ENCODE data around the gene RAPGEF6.
"Not testable (repeated sequence)": the region's sequence is repeated elsewhere in the genome, so short reads cannot be mapped to it uniquely, and the experiment has no call there.

Gene RAPGEF6

GRCh38 chr5:131406975-131407638, 227.9 kb downstream of the RAPGEF6 start:
- H3K4me3 Mint-ChIP-seq = no peak overlapping the region
- no peaks in the 10 kb centered on the region for H3K27me3 Mint-ChIP-seq (ENCODE audit: low read depth)
- peaks cover 12% of the 10 kb centered on the region for H3K4me1 Mint-ChIP-seq (ENCODE audit: low read depth)
- peaks cover 71% of the 10 kb centered on the region for H3K36me3 Mint-ChIP-seq (ENCODE audit: low read depth)
- H3K27ac Mint-ChIP-seq = no peak overlapping the region
- H3K9me3 Mint-ChIP-seq = peaks cover 15% of the 10 kb centered on the region

DNA sequence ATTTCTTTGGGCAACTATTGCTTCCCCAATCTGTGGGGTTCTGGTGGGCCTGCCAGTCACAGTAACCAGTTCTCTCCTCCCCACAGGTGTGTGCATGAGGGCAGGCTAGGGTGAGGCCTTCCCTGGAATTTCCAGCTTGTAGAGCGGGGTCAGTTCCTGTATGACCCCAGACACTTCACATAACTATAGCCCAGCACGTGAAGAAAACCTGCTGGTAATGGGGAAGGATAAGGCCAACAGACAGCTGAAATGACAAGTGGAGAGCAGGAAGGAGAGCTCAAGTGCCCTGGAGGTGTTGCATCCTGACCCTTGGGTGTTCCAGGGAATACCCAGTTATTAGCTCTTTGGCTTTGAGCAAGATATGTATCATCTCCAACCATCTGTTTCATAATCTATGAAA, 229.0 kb downstream of the RAPGEF6 start:
- peaks cover 73% of the 10 kb centered on the region for H3K36me3 Mint-ChIP-seq (ENCODE audit: low read depth)
- peaks cover 19% of the 10 kb centered on the region for H3K9me3 Mint-ChIP-seq
- peaks cover 12% of the 10 kb centered on the region for H3K4me1 Mint-ChIP-seq (ENCODE audit: low read depth)
- H3K4me3 Mint-ChIP-seq = no peak overlapping the region
- H3K27ac Mint-ChIP-seq = no peak overlapping the region
- no peaks in the 10 kb centered on the region for H3K27me3 Mint-ChIP-seq (ENCODE audit: low read depth)

DNA sequence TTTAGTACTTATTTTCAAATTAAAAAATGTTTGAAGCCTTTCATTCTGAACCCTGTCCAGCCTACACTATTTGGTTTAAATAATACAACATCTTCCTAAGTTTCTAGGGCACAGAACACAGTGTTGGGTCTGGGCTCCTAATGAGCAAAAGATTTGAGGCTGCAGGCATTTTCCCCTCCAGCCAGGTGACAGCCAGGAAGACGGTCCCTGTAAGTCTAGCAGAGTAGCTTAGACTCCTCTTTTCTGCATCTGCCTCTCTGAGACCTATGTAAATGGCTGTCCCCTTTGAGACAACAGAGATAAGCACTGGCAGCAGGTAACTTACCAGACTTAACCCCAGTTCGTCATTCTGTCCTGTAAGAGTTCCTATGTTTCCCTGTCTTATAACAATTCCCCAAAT, 229.4 kb downstream of the RAPGEF6 start:
- H3K36me3 Mint-ChIP-seq (ENCODE audit: low read depth) = peaks cover 73% of the 10 kb centered on the region
- peaks cover 23% of the 10 kb centered on the region for H3K9me3 Mint-ChIP-seq
- H3K4me1 Mint-ChIP-seq (ENCODE audit: low read depth) = peaks cover 12% of the 10 kb centered on the region
- H3K27me3 Mint-ChIP-seq (ENCODE audit: low read depth) = no peaks in the 10 kb centered on the region
- no peak overlapping the region for H3K4me3 Mint-ChIP-seq
- no peak overlapping the region for H3K27ac Mint-ChIP-seq

- Mint-ChIP-seq H3K27me3 (ENCODE audit: low read depth) (no peaks in the 10 kb centered on the region), H3K4me1 (ENCODE audit: low read depth) (peaks cover 42% of the 10 kb centered on the region), H3K36me3 (ENCODE audit: low read depth) (peaks cover 83% of the 10 kb centered on the region), H3K9me3 (peaks cover 19% of the 10 kb centered on the region), H3K27ac (peak overlapping the region; percentile 37), H3K4me3 (no peak overlapping the region)
Observed at GRCh38 chr5:131400585-131400984, 234.4 kb downstream of the RAPGEF6 start.

DNA sequence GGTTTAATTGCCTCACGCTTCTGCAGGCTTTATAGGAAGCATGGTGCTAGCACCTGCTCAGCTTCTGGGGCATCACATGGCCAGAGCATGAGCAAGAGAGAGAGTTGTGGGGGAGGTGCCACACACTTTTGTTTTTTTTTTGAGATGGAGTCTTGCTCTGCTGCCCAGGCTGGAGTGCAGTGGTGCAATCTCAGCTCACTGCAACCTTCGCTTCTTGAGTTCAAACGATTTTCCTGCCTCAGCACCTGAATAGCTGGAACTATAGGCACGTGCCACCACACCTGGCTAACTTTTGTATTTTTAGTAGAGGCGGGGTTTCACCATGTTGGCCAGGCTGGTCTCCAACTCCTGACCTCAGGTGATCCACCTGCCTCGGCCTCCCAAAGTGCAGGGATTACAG, 236.0 kb downstream of the RAPGEF6 start:
- H3K4me1 Mint-ChIP-seq (ENCODE audit: low read depth) = peaks cover 47% of the 10 kb centered on the region
- peaks cover 81% of the 10 kb centered on the region for H3K36me3 Mint-ChIP-seq (ENCODE audit: low read depth)

GRCh38 chr5:131396630-131397273, 238.3 kb downstream of the RAPGEF6 start:
- H3K4me1 Mint-ChIP-seq (ENCODE audit: low read depth) = peaks cover 69% of the 10 kb centered on the region
- H3K9me3 Mint-ChIP-seq = peaks cover 5% of the 10 kb centered on the region
- H3K4me3 Mint-ChIP-seq = peak overlapping the region; percentile 79
- H3K27me3 Mint-ChIP-seq (ENCODE audit: low read depth) = no peaks in the 10 kb centered on the region
- peak overlapping the region; percentile 97 for H3K27ac Mint-ChIP-seq
- peaks cover 81% of the 10 kb centered on the region for H3K36me3 Mint-ChIP-seq (ENCODE audit: low read depth)

More for the DNA sequence above, 236.0 kb downstream of the RAPGEF6 start:
- not testable (repeated sequence) for H3K4me3 Mint-ChIP-seq; H3K27me3 Mint-ChIP-seq (ENCODE audit: low read depth)
- Mint-ChIP-seq H3K27ac (peak overlapping the region; percentile 39), H3K9me3 (peaks cover 19% of the 10 kb centered on the region)

DNA sequence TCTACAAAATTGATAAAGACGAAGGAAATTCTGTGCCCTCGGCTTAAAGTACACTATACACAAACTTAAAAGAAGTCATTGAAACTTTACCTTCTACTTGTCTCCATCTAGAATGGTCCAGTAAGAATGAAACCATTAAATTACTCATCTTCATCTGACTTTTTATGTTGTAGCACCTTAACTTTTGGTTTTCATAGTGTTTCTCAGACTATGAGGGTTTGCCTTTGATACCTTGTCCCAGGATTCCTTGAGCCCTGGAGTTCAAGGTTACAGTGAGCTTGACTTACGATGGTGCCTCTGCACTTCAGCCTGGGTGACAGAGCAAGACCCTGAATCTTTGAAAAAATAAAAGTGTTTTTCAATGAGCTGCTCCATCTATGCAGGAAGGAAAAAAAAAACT, 239.0 kb downstream of the RAPGEF6 start:
- Mint-ChIP-seq H3K4me1 (ENCODE audit: low read depth) (peaks cover 73% of the 10 kb centered on the region), H3K9me3 (peaks cover 5% of the 10 kb centered on the region), H3K27ac (peak overlapping the region; percentile 97), H3K36me3 (ENCODE audit: low read depth) (peaks cover 84% of the 10 kb centered on the region), H3K27me3 (ENCODE audit: low read depth) (no peaks in the 10 kb centered on the region), H3K4me3 (peak overlapping the region; percentile 79)

- Mint-ChIP-seq H3K4me3 (peak overlapping the region; percentile 79), H3K36me3 (ENCODE audit: low read depth) (peaks cover 84% of the 10 kb centered on the region), H3K27ac (peak overlapping the region; percentile 97), H3K4me1 (ENCODE audit: low read depth) (peaks cover 78% of the 10 kb centered on the region), H3K9me3 (no peaks in the 10 kb centered on the region), H3K27me3 (ENCODE audit: low read depth) (no peaks in the 10 kb centered on the region)
Observed at GRCh38 chr5:131394128-131394527, 240.9 kb downstream of the RAPGEF6 start.

- no peaks in the 10 kb centered on the region for H3K9me3 Mint-ChIP-seq
- no peaks in the 10 kb centered on the region for H3K27me3 Mint-ChIP-seq (ENCODE audit: low read depth)
- H3K36me3 Mint-ChIP-seq (ENCODE audit: low read depth) = peaks cover 83% of the 10 kb centered on the region
- H3K27ac Mint-ChIP-seq = peak overlapping the region; percentile 97
- peak overlapping the region; percentile 79 for H3K4me3 Mint-ChIP-seq
- H3K4me1 Mint-ChIP-seq (ENCODE audit: low read depth) = peaks cover 77% of the 10 kb centered on the region
Observed at GRCh38 chr5:131393498-131393968, 241.5 kb downstream of the RAPGEF6 start.

DNA sequence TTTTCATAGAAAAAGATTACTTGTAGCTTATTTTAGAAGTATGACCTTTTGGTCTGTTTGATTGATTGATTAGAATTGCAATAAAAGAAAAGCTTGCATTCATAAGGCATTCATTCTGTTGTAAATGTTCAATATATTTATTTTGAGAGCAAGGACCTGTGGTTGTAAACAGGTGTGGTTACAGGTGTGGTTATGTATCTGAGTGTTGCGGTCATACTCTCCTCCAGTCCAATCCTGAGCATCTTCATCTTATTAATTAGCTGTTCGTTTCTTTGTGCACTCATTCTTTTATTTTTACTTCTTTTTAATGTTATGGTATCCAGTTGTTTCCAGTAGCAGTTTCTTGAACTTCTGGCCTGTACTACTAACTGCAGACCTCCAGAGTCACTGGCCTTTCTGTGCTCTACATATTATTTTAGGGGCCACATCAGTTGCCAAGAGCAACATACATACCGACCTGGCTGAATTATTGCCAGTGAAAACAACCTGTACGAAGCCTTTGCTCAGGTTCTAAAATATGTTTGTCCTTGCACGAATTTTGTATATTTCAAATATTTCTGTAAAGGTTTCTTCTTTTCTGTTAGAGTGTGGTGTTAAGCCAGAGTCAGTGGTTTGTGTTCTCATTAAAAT, 242.4 kb downstream of the RAPGEF6 start:
- peaks cover 75% of the 10 kb centered on the region for H3K36me3 Mint-ChIP-seq (ENCODE audit: low read depth)
- peak overlapping the region; percentile 97 for H3K27ac Mint-ChIP-seq
- no peaks in the 10 kb centered on the region for H3K9me3 Mint-ChIP-seq
- no peaks in the 10 kb centered on the region for H3K27me3 Mint-ChIP-seq (ENCODE audit: low read depth)
- H3K4me3 Mint-ChIP-seq = peak overlapping the region; percentile 35
- H3K4me1 Mint-ChIP-seq (ENCODE audit: low read depth) = peaks cover 73% of the 10 kb centered on the region

DNA sequence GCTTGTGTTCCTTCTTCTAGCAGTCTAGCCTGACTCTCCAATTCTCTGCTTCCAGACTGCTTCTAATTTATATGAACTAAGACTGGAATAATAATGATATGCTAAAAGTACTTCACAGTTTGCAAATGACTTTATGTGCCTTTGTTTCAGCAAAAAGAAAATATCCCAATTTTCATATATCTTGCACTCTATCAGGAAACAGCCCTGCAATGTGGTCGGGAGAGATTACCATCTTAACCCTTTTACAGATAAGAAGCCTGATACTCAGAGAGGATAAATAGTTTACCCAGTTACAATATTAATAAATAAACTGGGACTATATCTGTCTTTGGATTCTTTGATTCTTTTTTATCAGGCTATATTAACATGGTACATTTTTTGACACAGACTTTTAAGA, 245.2 kb downstream of the RAPGEF6 start:
- H3K4me3 Mint-ChIP-seq = no peak overlapping the region

GRCh38 chr5:131389096-131389868, 245.7 kb downstream of the RAPGEF6 start:
- Mint-ChIP-seq H3K4me3 (no peak overlapping the region), H3K4me1 (ENCODE audit: low read depth) (peaks cover 75% of the 10 kb centered on the region), H3K27ac (peak overlapping the region; percentile 80), H3K27me3 (ENCODE audit: low read depth) (no peaks in the 10 kb centered on the region), H3K36me3 (ENCODE audit: low read depth) (peaks cover 67% of the 10 kb centered on the region), H3K9me3 (no peaks in the 10 kb centered on the region)

More for the DNA sequence above, 245.2 kb downstream of the RAPGEF6 start:
- Mint-ChIP-seq H3K4me1 (ENCODE audit: low read depth) (peaks cover 71% of the 10 kb centered on the region), H3K36me3 (ENCODE audit: low read depth) (peaks cover 68% of the 10 kb centered on the region), H3K9me3 (no peaks in the 10 kb centered on the region), H3K27ac (peak overlapping the region; percentile 80), H3K27me3 (ENCODE audit: low read depth) (no peaks in the 10 kb centered on the region)

- Mint-ChIP-seq H3K4me1 (ENCODE audit: low read depth) (peaks cover 74% of the 10 kb centered on the region), H3K36me3 (ENCODE audit: low read depth) (peaks cover 49% of the 10 kb centered on the region)
Observed at GRCh38 chr5:131387255-131387654, 247.8 kb downstream of the RAPGEF6 start.

GRCh38 chr5:131386779-131387178, 248.2 kb downstream of the RAPGEF6 start:
- Mint-ChIP-seq H3K4me1 (ENCODE audit: low read depth) (peaks cover 73% of the 10 kb centered on the region), H3K36me3 (ENCODE audit: low read depth) (peaks cover 45% of the 10 kb centered on the region), H3K9me3 (no peaks in the 10 kb centered on the region), H3K27ac (peak overlapping the region; percentile 67), H3K4me3 (no peak overlapping the region), H3K27me3 (ENCODE audit: low read depth) (no peaks in the 10 kb centered on the region)

More at GRCh38 chr5:131387255-131387654, 247.8 kb downstream of the RAPGEF6 start:
- Mint-ChIP-seq H3K27ac (peak overlapping the region; percentile 67), H3K9me3 (no peaks in the 10 kb centered on the region), H3K4me3 (no peak overlapping the region), H3K27me3 (ENCODE audit: low read depth) (no peaks in the 10 kb centered on the region)

Data from T-helper 1 cell treated with Interleukin-12 subunit alpha and Interleukin-12 subunit beta and Interleukin-4 antibody, amounts not matched to agents 30 μg/mL and 1 μg/mL, for 36 hours (primary cell).